H1 (cell line): ENCODE measurements around the gene DNAAF3. TPM values are rescaled to one million over a fixed set of nuclear protein-coding genes. Genes with fewer than 3 reads are reported as not detected.

Source experiments
- CTCF ChIA-PET: fragments of 300-600 bp; sonication (Branson Sonifier 250); formaldehyde crosslinking; loops from one replicate; lab custom pipeline; 2021; ENCODE audit not compliant: partially characterized antibody; lab: Charles Lee
- POLR2A ChIA-PET: fragments of 300-600 bp; sonication (Branson Sonifier 250); formaldehyde crosslinking; loops from one replicate; lab custom pipeline; 2021; ENCODE audit warnings: inconsistent platforms; ENCODE audit not compliant: partially characterized antibody; lab: Charles Lee
- DNase-seq, 2 experiments: peaks; one replicate each; pipeline versions ENCODE4 v3.0.0 to v3.0.0-alpha.2; 2010 to 2022; ENCODE audit warnings: low spot score in 2 of 2, low read depth in 1 of 2, mixed read lengths in 1 of 2
- FAIRE-seq: peaks from 2 replicates; lab custom pipeline; 2011; peaks lifted over from hg19 to GRCh38; lab: Jason Lieb, UNC
- H2AFZ ChIP-seq: 2 replicates; pipeline ENCODE4 v1.8.1; 2012; ENCODE audit warnings: low read length, inconsistent platforms
- H2AK5ac ChIP-seq: 2 replicates; pipeline ENCODE4 v1.6.1; 2013; ENCODE audit warnings: low read depth, low read length
- H2BK120ac ChIP-seq: replicated peaks from 2 replicates; pipeline ENCODE3; 2013; ENCODE audit warnings: low read depth, low read length, inconsistent platforms
- H2BK12ac ChIP-seq: 2 replicates; pipeline ENCODE4 v1.6.1; 2013; ENCODE audit warnings: low read depth, low read length
- H2BK15ac ChIP-seq: 2 replicates; pipeline ENCODE4 v1.6.1; 2013; ENCODE audit warnings: low read length
- H2BK20ac ChIP-seq: 2 replicates; pipeline ENCODE4 v1.6.1; 2013; ENCODE audit warnings: low read length
- H2BK5ac ChIP-seq: 2 replicates; pipeline ENCODE4 v1.6.1; 2013; ENCODE audit warnings: low read depth, low read length
- H3K14ac ChIP-seq: 2 replicates; pipeline ENCODE4 v1.6.1; 2013; ENCODE audit warnings: inconsistent platforms; ENCODE audit not compliant: insufficient read length
- H3K18ac ChIP-seq: 2 replicates; pipeline ENCODE4 v1.6.1; 2013; ENCODE audit warnings: low read length; ENCODE audit errors: extremely low read depth
- H3K23ac ChIP-seq: 2 replicates; pipeline ENCODE4 v1.6.1; 2013; ENCODE audit warnings: inconsistent platforms; ENCODE audit not compliant: insufficient read length
- H3K23me2 ChIP-seq: 2 replicates; pipeline ENCODE4 v1.6.1; 2013; ENCODE audit warnings: low read depth, low read length
- H3K27ac ChIP-seq: 2 replicates; pipeline ENCODE4 v1.6.1; 2011; ENCODE audit warnings: low read depth, low read length, inconsistent platforms
- H3K27me3 ChIP-seq, 4 experiments: replicated peaks in 1 of 4; 1 replicate in 1 of 4; 2 replicates in 3 of 4; pipeline versions ENCODE4 v1.6.1 to v1.8.1; 2011 to 2013; ENCODE audit warnings: low read length in 3 of 4, mild to moderate bottlenecking in 3 of 4, inconsistent platforms in 2 of 4, mixed read lengths in 2 of 4, moderate library complexity in 1 of 4; ENCODE audit not compliant: control insufficient read depth in 3 of 4, insufficient read depth in 3 of 4; ENCODE audit errors: extremely low read depth in 1 of 4
- H3K36me3 ChIP-seq, 4 experiments: 2 replicates each; pipeline versions ENCODE4 v1.6.1 to v1.8.1; 2011 to 2013; ENCODE audit warnings: mild to moderate bottlenecking in 4 of 4, low read length in 3 of 4, moderate library complexity in 2 of 4, control low read depth in 1 of 4, inconsistent platforms in 1 of 4; ENCODE audit not compliant: insufficient read depth in 4 of 4, control insufficient read depth in 2 of 4
- H3K4ac ChIP-seq: replicated peaks from 2 replicates; pipeline ENCODE3; 2013; ENCODE audit warnings: low read length, low read depth, mixed read lengths, inconsistent platforms; ENCODE audit not compliant: insufficient read length
- H3K4me1 ChIP-seq, 4 experiments: replicated peaks in 1 of 4; 1 replicate in 1 of 4; 2 replicates in 3 of 4; pipeline versions ENCODE4 v1.6.1 to v1.8.1; 2011 to 2013; ENCODE audit warnings: low read length in 3 of 4, inconsistent platforms in 2 of 4, mixed read lengths in 1 of 4; ENCODE audit not compliant: insufficient read depth in 4 of 4, control insufficient read depth in 3 of 4
- H3K4me2 ChIP-seq, 2 experiments: 2 replicates each; pipeline versions ENCODE4 v1.6.1 to v1.8.1; 2011 to 2013; ENCODE audit warnings: low read depth in 2 of 2, low read length in 2 of 2, control low read depth in 1 of 2, inconsistent platforms in 1 of 2, mild to moderate bottlenecking in 1 of 2; ENCODE audit not compliant: insufficient read depth in 1 of 2
- H3K4me3 ChIP-seq, 4 experiments: fragments of 200-600, 300-600 bp in 1 of 4; sonication (generic), shearing (Covaris generic), sonication (Bioruptor Twin) in 1 of 4; 2 replicates each; pipeline versions ENCODE4 v1.5.1 to v1.8.1; 2011 to 2016; ENCODE audit warnings: low read length in 4 of 4, low read depth in 3 of 4, control low read depth in 2 of 4, inconsistent platforms in 2 of 4, mild to moderate bottlenecking in 2 of 4, mixed read lengths in 1 of 4, moderate library complexity in 1 of 4; ENCODE audit not compliant: insufficient read depth in 2 of 4; ENCODE audit errors: extremely low read depth in 1 of 4
- H3K56ac ChIP-seq: replicated peaks from 2 replicates; pipeline ENCODE3; 2013; ENCODE audit warnings: low read depth, mild to moderate bottlenecking, mixed read lengths, low read length, inconsistent platforms; ENCODE audit not compliant: insufficient read length
- H3K79me1 ChIP-seq: 2 replicates; pipeline ENCODE4 v1.6.1; 2013; ENCODE audit warnings: low read depth, low read length, control low read depth
- H3K79me2 ChIP-seq, 2 experiments: 2 replicates each; pipeline versions ENCODE4 v1.6.1 to v1.8.1; 2012 to 2013; ENCODE audit warnings: low read length in 2 of 2, mild to moderate bottlenecking in 2 of 2, inconsistent platforms in 1 of 2; ENCODE audit not compliant: insufficient read depth in 2 of 2, control insufficient read depth in 1 of 2
- H3K9ac ChIP-seq, 4 experiments: replicated peaks in 1 of 4; 1 replicate in 1 of 4; 2 replicates in 3 of 4; pipeline versions ENCODE4 v1.6.1 to v1.8.1; 2011 to 2013; ENCODE audit warnings: low read depth in 3 of 4, low read length in 3 of 4, control low read depth in 2 of 4, mild to moderate bottlenecking in 2 of 4, moderate library complexity in 2 of 4, inconsistent platforms in 1 of 4; ENCODE audit errors: extremely low read depth in 1 of 4
- H3K9me3 ChIP-seq, 2 experiments: 2 replicates each; pipeline versions ENCODE4 v1.6.1 to v1.8.1; 2012 to 2013; ENCODE audit warnings: mild to moderate bottlenecking in 2 of 2, moderate library complexity in 2 of 2, control low read depth in 1 of 2, inconsistent platforms in 1 of 2, low read depth in 1 of 2, low read length in 1 of 2, mixed read lengths in 1 of 2; ENCODE audit not compliant: insufficient read depth in 2 of 2
- H4K20me1 ChIP-seq, 2 experiments: replicated peaks in 1 of 2; 2 replicates each; pipeline versions ENCODE3 to v1.8.1; 2011 to 2013; ENCODE audit warnings: inconsistent platforms in 2 of 2, low read length in 2 of 2, mild to moderate bottlenecking in 1 of 2; ENCODE audit not compliant: insufficient read depth in 2 of 2, control insufficient read depth in 1 of 2
- H4K5ac ChIP-seq: 2 replicates; pipeline ENCODE4 v1.6.1; 2013; ENCODE audit warnings: low read length, low read depth, mixed read lengths, inconsistent platforms; ENCODE audit not compliant: insufficient read length
- H4K8ac ChIP-seq: 2 replicates; pipeline ENCODE4 v1.8.0; 2013; ENCODE audit warnings: mild to moderate bottlenecking, moderate library complexity, low read length, inconsistent platforms; ENCODE audit not compliant: insufficient read depth; ENCODE audit errors: extremely low read depth
- H4K91ac ChIP-seq: replicated peaks from 2 replicates; pipeline ENCODE3; 2013; ENCODE audit warnings: low read length, mixed read lengths, inconsistent platforms; ENCODE audit not compliant: insufficient read length
- CHD2 ChIP-seq: IDR thresholded peaks from 2 replicates; pipeline ENCODE4 v1.6.1; 2012; ENCODE audit warnings: low read length, improper control_type of control experiment
- CTCF ChIP-seq, 3 experiments: IDR thresholded peaks; 1 replicate in 2 of 3; 2 replicates in 1 of 3; pipeline versions ENCODE4 v1.5.1 to v1.6.1; 2011; ENCODE audit warnings: low read length in 3 of 3, mild to moderate bottlenecking in 3 of 3, inconsistent platforms in 2 of 3, low read depth in 1 of 3, moderate library complexity in 1 of 3; ENCODE audit not compliant: insufficient read depth in 1 of 3; ENCODE audit errors: control extremely low read depth in 1 of 3
- EP300 ChIP-seq, 2 experiments: IDR thresholded peaks; 1 replicate in 1 of 2; 2 replicates in 1 of 2; pipeline ENCODE4 v1.6.1; 2011 to 2012; ENCODE audit warnings: low read depth in 2 of 2, low read length in 2 of 2, mild to moderate bottlenecking in 2 of 2, borderline replicate concordance in 1 of 2, inconsistent platforms in 1 of 2, moderate library complexity in 1 of 2
- KDM1A ChIP-seq: fragments of 200-600, 300-600 bp; sonication (generic); IDR thresholded peaks from 2 replicates; pipeline ENCODE4 v1.7.1; 2016; ENCODE audit warnings: mild to moderate bottlenecking, low read length, borderline replicate concordance
- NRF1 ChIP-seq: IDR thresholded peaks from 2 replicates; pipeline ENCODE4 v1.6.1; 2011; ENCODE audit warnings: mild to moderate bottlenecking, low read depth, low read length, improper control_type of control experiment
- RXRA ChIP-seq: IDR thresholded peaks from 2 replicates; pipeline ENCODE4 v1.6.1; 2011; ENCODE audit warnings: low read depth, mild to moderate bottlenecking, low read length, moderate library complexity; ENCODE audit not compliant: insufficient read depth
- TBP ChIP-seq: IDR thresholded peaks from 2 replicates; pipeline ENCODE4 v1.6.1; 2011; ENCODE audit warnings: low read depth, low read length, improper control_type of control experiment
- WGBS, 2 experiments: shearing (Covaris generic) in 1 of 2; methylation state at CpG; one replicate each; pipeline versions ENCODE4 v1.1.6 to v1.1.7; 2013 to 2015; ENCODE audit warnings: low lambda C conversion rate in 2 of 2, mixed read lengths in 2 of 2, inconsistent platforms in 1 of 2, low coverage in 1 of 2, missing lambda C conversion rate in 1 of 2; ENCODE audit not compliant: insufficient replicate concordance in 2 of 2, insufficient coverage in 1 of 2, insufficient read length in 1 of 2; ENCODE audit errors: extremely low coverage in 1 of 2, missing lambda C conversion rate in 1 of 2; 5-methylcytosine and 5-hydroxymethylcytosine counted together
- polyA plus RNA-seq, 7 experiments: library from polyadenylated mRNA; depleted of rRNA in 3 of 7; stranded (reverse) in 5 of 7; unstranded in 2 of 7; fragments of >200 nt in 5 of 7; fragments of 200-250 nt in 2 of 7; gene quantifications; 1 replicate in 5 of 7; 2 replicates in 1 of 7; 4 replicates in 1 of 7; pipeline versions ENCODE4 v1.2.1 to v1.2.3, GENCODE V29; 2011 to 2013; ENCODE audit warnings: missing spikeins in 2 of 7, mixed read lengths in 2 of 7
- total RNA-seq: library from RNA; stranded (reverse); fragmentation: NEBNext Ultra II Directional; extraction: Animal tissue kit (Norgen Biotek cat#: 25700); gene quantifications from 2 replicates; pipeline ENCODE4 v1.2.1, GENCODE V29; 2021

Gene DNAAF3
- total and polyA plus RNA-seq, 2 of the 8 experiments (the other 6 are each of a cell fraction or from before 2014, with no cell fraction given): 5.4 to 8.0 TPM

GRCh38 chr19:55158848-55159749 lies 7.3 kb downstream of the DNAAF3 start:
- no peak overlapping the region for H2BK5ac ChIP-seq
- H3K4me2 ChIP-seq: no peak overlapping the region
- WGBS, 2 experiments: 73% methylated on average over 18 of the region's 18 CpGs; no CpG with 5 or more reads in 1 of the 2 experiments
- no peak overlapping the region for H3K9ac ChIP-seq
- H4K91ac ChIP-seq: no peak overlapping the region
- H2BK120ac ChIP-seq: no peak overlapping the region
- H4K5ac ChIP-seq: no peak overlapping the region
- no peak overlapping the region; the same call in 1 of the 2 replicates for H2BK20ac ChIP-seq
- H3K23me2 ChIP-seq: peaks cover 10% of the 10 kb centered on the region; the same call in 1 of the 2 replicates
- POLR2A ChIA-PET: interaction anchor here (1.2 to 2.7 kb wide), 7 partner anchors 8 to 695 kb away, joined by 3 to 16 read pairs (median 4); partner anchors contain the start of genes LENG9 and UBE2S
- H3K36me3 ChIP-seq: no peaks in the 10 kb centered on the region
- no peak for FAIRE-seq
- peaks cover 5 to 16% (median 14%) of the 10 kb centered on the region in 4 experiments; a peak in 6 of 7 replicates for H3K27me3 ChIP-seq
- H2AFZ ChIP-seq: no peak overlapping the region
- no peak overlapping the region for H3K27ac ChIP-seq
- no peak overlapping the region for H3K18ac ChIP-seq
- no peaks in the 10 kb centered on the region for H3K79me2 ChIP-seq
- no peak overlapping the region for H3K4me3 ChIP-seq
- peaks cover 3 to 25% (median 9%) of the 10 kb centered on the region in 4 experiments for H3K4me1 ChIP-seq
- no peak overlapping the region for H2BK15ac ChIP-seq
- no peaks in the 10 kb centered on the region for H3K9me3 ChIP-seq
- no peak overlapping the region for H2AK5ac ChIP-seq
- H3K4ac ChIP-seq: no peak overlapping the region
- H2BK12ac ChIP-seq: peak overlapping the region; percentile 11; the same call in 1 of the 2 replicates
- peaks cover 3% of the 10 kb centered on the region; the same call in 1 of the 2 replicates for H3K79me1 ChIP-seq
- no peak overlapping the region for H3K23ac ChIP-seq
- no peak overlapping the region for H3K14ac ChIP-seq
- H4K20me1 ChIP-seq: peaks cover 0 to 1% of the 10 kb centered on the region in 2 experiments
- no peak overlapping the region for H3K56ac ChIP-seq
- no peak overlapping the region; the same call in 1 of the 2 replicates for H4K8ac ChIP-seq
- no peak for DNase-seq
- CTCF ChIA-PET: interaction anchor here (0.8 to 5.3 kb wide), 19 partner anchors 7 to 447 kb away, joined by 3 to 118 read pairs (median 4); partner anchors contain the start of genes TNNT1 and ZNF865
- TF ChIP-seq EP300 (IDR thresholded peaks at IDR 0.05; ENCODE audit: borderline replicate concordance in 1 of 2, low read depth in 2 of 2, low read length in 2 of 2): no peak
- TF ChIP-seq KDM1A: no peak
- TF ChIP-seq NRF1: no peak
- no peak for TF ChIP-seq TBP
- no peak for TF ChIP-seq CHD2
- TF ChIP-seq RXRA: no peak
- no peak for TF ChIP-seq CTCF (IDR thresholded peaks at IDR 0.05; ENCODE audit: control extremely low read depth in 1 of 3, insufficient read depth in 1 of 3, low read depth in 1 of 3, low read length in 3 of 3)
